Left lung (tissue), 10 donors: ENCODE measurements around the gene PRKN. TPM values are rescaled to one million over a fixed set of nuclear protein-coding genes. Genes with fewer than 3 reads are reported as not detected.

Experiments
- ATAC-seq: fragments of 200-7000 bp; cut with Tn5 transposase; one replicate; pipeline ENCODE4 v1.9.1; 2020; ENCODE audit warnings: moderate library complexity
- DNase-seq, 4 donors: peaks; one replicate each; pipeline ENCODE4 v3.0.0-alpha.2; 2013 to 2020
- H3K27ac ChIP-seq, 2 donors: fragments of 200-600 bp; sonication (generic) in 1 of 2; one replicate each; pipeline versions ENCODE4 v1.5.0 to v1.8.0; 2020 to 2021
- H3K27me3 ChIP-seq, 2 donors: fragments of 200-600 bp; sonication (generic) in 1 of 2; one replicate each; pipeline versions ENCODE4 v1.5.0 to v1.8.0; 2020 to 2021
- H3K36me3 ChIP-seq, 2 donors: fragments of 200-600 bp; sonication (generic) in 1 of 2; one replicate each; pipeline versions ENCODE4 v1.5.0 to v1.8.0; 2020 to 2021
- H3K4me1 ChIP-seq, 2 donors: fragments of 200-600 bp; one replicate each; pipeline ENCODE4 v1.8.0; 2021
- H3K4me3 ChIP-seq, 2 donors: fragments of 200-600 bp; sonication (generic) in 1 of 2; one replicate each; pipeline versions ENCODE4 v1.5.0 to v1.8.0; 2020 to 2021; ENCODE audit warnings: mild to moderate bottlenecking in 1 of 2
- H3K9me3 ChIP-seq, 2 donors: fragments of 200-600 bp; sonication (generic) in 1 of 2; one replicate each; pipeline versions ENCODE4 v1.5.0 to v1.8.0; 2020 to 2021
- intact Hi-C, 2 donors: fragments of 100-400 bp; cut with DNase I; formaldehyde crosslinking; loops; one replicate each; pipeline versions ENCODE4 v1.11.2 to v1.14.2; 2022
- polyA plus RNA-seq, 6 donors: library from polyadenylated mRNA; unstranded; fragments of 120-200 nt; gene quantifications; one replicate each; pipeline ENCODE4 v1.2.1, GENCODE V29; 2013; ENCODE audit not compliant: insufficient read length in 6 of 6
- total RNA-seq, 2 donors: library from RNA; stranded (reverse); fragmentation: NEBNext Ultra II Directional; extraction: Animal tissue kit (Norgen Biotek cat#: 25700); gene quantifications; one replicate each; pipeline ENCODE4 v1.2.1, GENCODE V29; 2021
- TF ChIP-seq, protein P1 (sequence below), 2 donors: fragments of 200-600 bp; sonication (generic) in 1 of 2; IDR thresholded peaks; one replicate each; pipeline versions ENCODE4 v1.5.0 to v1.8.0; 2021; ENCODE audit warnings: antibody characterized with exemption in 2 of 2
- donor health status: DM: no; HTN: yes; CAD: no.
- donor health status: DM: no; HTN: no; CAD: no.

Gene PRKN
- total and polyA plus RNA-seq, 8 donors = 1.9 to 4.3 (median 2.5) TPM

DNA sequence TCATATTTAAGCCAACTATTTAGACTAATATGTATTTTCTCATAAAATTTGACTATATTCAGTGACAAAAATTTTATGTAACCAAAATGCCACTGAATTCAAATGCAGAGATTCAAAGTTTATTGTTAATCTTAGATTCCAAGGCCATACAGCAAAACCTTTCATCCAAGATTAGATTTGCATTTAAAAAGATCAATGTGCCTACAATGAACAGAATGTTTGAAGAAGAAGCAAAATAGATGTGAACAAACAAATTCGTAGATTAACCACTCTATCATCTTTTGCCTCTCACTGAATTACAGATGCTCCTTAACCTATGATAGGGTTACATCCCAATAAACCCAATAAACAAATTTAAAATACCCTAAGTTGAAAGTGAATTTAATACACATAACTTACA is 121.7 kb downstream of the PRKN start:
- ATAC-seq (no peak), DNase-seq (no peak)
- Histone ChIP-seq H3K4me3 (no peak overlapping the region), H3K4me1 (no peaks in the 10 kb centered on the region), H3K27me3 (no peaks in the 10 kb centered on the region), H3K36me3 (no peaks in the 10 kb centered on the region), H3K27ac (no peak overlapping the region), H3K9me3 (no peaks in the 10 kb centered on the region)
- TF ChIP-seq, protein P1, sequence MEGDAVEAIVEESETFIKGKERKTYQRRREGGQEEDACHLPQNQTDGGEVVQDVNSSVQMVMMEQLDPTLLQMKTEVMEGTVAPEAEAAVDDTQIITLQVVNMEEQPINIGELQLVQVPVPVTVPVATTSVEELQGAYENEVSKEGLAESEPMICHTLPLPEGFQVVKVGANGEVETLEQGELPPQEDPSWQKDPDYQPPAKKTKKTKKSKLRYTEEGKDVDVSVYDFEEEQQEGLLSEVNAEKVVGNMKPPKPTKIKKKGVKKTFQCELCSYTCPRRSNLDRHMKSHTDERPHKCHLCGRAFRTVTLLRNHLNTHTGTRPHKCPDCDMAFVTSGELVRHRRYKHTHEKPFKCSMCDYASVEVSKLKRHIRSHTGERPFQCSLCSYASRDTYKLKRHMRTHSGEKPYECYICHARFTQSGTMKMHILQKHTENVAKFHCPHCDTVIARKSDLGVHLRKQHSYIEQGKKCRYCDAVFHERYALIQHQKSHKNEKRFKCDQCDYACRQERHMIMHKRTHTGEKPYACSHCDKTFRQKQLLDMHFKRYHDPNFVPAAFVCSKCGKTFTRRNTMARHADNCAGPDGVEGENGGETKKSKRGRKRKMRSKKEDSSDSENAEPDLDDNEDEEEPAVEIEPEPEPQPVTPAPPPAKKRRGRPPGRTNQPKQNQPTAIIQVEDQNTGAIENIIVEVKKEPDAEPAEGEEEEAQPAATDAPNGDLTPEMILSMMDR (IDR thresholded peaks at IDR 0.05) = no peak
- intact Hi-C loops = no loop called here

DNA sequence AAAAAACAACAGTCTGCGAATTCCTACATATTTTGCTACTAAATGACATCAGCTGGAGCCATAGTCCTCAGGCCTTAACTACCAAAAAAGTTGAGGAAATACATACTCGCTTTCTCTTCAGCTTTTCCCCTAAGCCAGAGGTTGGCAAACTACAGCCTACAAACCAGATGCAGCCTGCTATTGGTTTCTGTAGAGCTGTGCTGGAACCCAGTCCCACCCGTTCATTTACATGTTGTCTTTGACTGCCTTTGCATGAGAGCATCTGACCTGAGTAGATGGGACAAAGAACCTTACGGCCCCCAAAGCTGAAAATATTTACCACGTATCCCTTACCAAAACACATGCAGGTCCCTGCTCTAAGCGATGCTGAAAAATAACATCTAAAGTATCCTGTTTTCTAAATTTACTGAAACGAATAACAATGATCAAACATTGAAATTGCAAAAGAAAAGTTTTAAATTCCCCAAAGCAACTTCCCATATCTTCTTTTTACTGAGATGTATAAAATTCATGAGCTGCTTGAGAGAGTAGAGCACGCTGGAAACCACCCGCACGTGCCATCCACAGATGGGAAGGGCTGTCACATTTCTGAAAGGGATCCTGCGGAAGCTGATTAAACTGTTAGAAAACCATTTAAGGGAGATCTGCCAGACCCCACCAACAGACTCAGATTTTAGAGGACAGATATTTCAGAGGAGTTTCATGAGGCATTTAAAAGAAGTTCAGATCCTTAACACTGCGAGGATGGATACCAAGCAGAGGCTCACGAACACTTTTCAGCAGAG is 124.1 kb downstream of the PRKN start:
- intact Hi-C loops = no loop called here
- no peak for ATAC-seq
- no peak overlapping the region for H3K4me3 ChIP-seq

DNA sequence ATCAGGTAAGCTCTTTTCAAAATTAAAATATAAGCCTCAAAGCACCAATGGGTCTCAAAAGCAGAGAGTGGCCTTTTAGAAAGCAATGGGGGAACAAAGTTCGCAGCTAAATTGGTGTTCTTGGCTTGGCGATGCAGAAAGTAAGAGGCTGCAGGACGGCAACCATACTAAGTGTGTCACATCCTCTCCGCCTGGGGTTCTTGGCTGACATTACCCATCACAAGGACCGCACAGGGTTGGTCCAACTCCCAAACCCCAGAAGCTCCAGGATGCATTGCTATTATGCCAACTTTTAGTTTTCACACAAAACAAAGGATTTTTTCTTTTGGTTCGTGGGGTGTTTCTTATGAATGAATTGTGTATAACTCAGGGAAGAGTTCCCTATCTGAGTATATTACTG is 124.8 kb downstream of the PRKN start:
- intact Hi-C loops = no loop called here
- H3K36me3 ChIP-seq = no peaks in the 10 kb centered on the region
- no peaks in the 10 kb centered on the region for H3K27me3 ChIP-seq
- H3K4me3 ChIP-seq = no peak overlapping the region
- H3K4me1 ChIP-seq = no peaks in the 10 kb centered on the region
- no peak overlapping the region for H3K27ac ChIP-seq
- TF ChIP-seq, protein P1 (IDR thresholded peaks at IDR 0.05) = no peak
- no peaks in the 10 kb centered on the region for H3K9me3 ChIP-seq
- no peak for DNase-seq
- no peak for ATAC-seq

More for the DNA sequence above, 124.1 kb downstream of the PRKN start:
- no peak for DNase-seq
- TF ChIP-seq, protein P1 (IDR thresholded peaks at IDR 0.05) = no peak
- H3K9me3 ChIP-seq = no peaks in the 10 kb centered on the region
- no peaks in the 10 kb centered on the region for H3K27me3 ChIP-seq
- no peaks in the 10 kb centered on the region for H3K4me1 ChIP-seq
- no peaks in the 10 kb centered on the region for H3K36me3 ChIP-seq
- H3K27ac ChIP-seq = no peak overlapping the region

DNA sequence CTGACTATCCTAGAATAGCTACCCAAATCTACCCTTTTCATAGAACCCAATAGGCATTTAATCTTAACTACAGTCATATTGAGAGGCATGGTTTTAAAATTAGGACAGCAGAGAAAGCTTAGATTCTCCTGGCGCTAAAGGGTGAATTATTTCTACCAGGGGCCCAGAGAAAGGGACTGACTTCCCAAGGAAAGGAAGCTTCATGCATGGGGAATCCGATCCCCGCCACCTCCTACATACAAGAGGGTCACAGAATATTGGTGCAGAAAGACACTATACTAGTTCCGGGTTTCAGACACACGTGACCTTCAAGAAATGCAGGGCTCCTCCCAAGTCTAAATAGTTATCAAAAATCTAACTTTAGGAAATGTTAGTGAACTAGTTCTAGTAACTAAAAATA is 130.9 kb downstream of the PRKN start:
- no peaks in the 10 kb centered on the region for H3K4me1 ChIP-seq
- no peak overlapping the region for H3K27ac ChIP-seq
- H3K9me3 ChIP-seq = no peaks in the 10 kb centered on the region
- ATAC-seq (no peak), DNase-seq (no peak)
- no peaks in the 10 kb centered on the region for H3K36me3 ChIP-seq
- intact Hi-C loops = no loop called here
- TF ChIP-seq, protein P1 (IDR thresholded peaks at IDR 0.05) = no peak
- no peaks in the 10 kb centered on the region for H3K27me3 ChIP-seq
- H3K4me3 ChIP-seq = no peak overlapping the region

DNA sequence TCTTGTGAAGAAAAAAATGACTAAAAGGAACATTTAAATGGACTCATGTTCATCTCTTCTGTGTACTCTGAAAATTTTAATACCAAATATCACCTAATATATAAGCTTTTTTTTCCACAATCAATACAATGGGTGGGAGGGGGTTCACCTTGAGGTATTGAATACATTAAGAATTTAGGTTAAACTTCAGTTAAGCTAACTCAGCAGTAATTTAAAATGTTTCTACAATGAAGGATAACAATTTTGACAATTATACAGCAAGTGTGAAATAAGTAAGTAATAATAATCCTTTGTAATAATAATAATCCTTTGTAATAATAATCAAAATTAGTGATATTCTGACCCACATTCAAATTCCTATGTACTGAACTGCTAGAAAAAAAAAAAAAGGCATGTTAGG is 136.0 kb downstream of the PRKN start:
- no peaks in the 10 kb centered on the region for H3K36me3 ChIP-seq
- no peaks in the 10 kb centered on the region for H3K4me1 ChIP-seq
- TF ChIP-seq, protein P1 (IDR thresholded peaks at IDR 0.05) = no peak
- intact Hi-C loops = no loop called here
- no peak overlapping the region for H3K27ac ChIP-seq
- no peak overlapping the region for H3K4me3 ChIP-seq
- no peaks in the 10 kb centered on the region for H3K9me3 ChIP-seq
- ATAC-seq (no peak), DNase-seq (no peak)
- no peaks in the 10 kb centered on the region for H3K27me3 ChIP-seq
